Type B pancreatic cell (in vitro differentiated cells): ENCODE results near the gene SLC29A4. TPM values are rescaled to one million over a fixed set of nuclear protein-coding genes. Genes with fewer than 3 reads are reported as not detected.
"Not testable (repeated sequence)": the region's sequence is repeated elsewhere in the genome, so short reads cannot be mapped to it uniquely, and the experiment has no call there.

ENCODE experiments used
- DNase-seq: peaks from one replicate; pipeline ENCODE4 v3.0.0; 2021; ENCODE audit warnings: mixed read lengths; ENCODE audit not compliant: unreplicated experiment; ENCODE audit errors: extremely low spot score
- H3K27ac Mint-ChIP-seq: 2 replicates; pipeline ENCODE4 v1.8.0; 2021; ENCODE audit warnings: mild to moderate bottlenecking, mixed read lengths
- H3K27me3 Mint-ChIP-seq: 2 replicates; pipeline ENCODE4 v1.8.0; 2021; ENCODE audit warnings: mixed read lengths
- H3K36me3 Mint-ChIP-seq: 2 replicates; pipeline ENCODE4 v1.8.0; 2021; ENCODE audit warnings: mixed read lengths
- H3K4me1 Mint-ChIP-seq: one replicate; pipeline ENCODE4 v1.8.0; 2021; ENCODE audit warnings: mixed read lengths; ENCODE audit not compliant: unreplicated experiment
- H3K4me3 Mint-ChIP-seq: 2 replicates; pipeline ENCODE4 v1.8.0; 2021; ENCODE audit warnings: mild to moderate bottlenecking, mixed read lengths
- H3K9me3 Mint-ChIP-seq: 2 replicates; pipeline ENCODE4 v1.8.0; 2021; ENCODE audit warnings: mixed read lengths
- CTCF ChIP-seq: fragments of 200-600 bp; sonication (generic); conservative IDR thresholded peaks from 2 replicates; pipeline ENCODE4 v1.5.0; 2021; ENCODE audit warnings: antibody characterized with exemption, mild to moderate bottlenecking
- total RNA-seq: library from RNA; stranded (reverse); gene quantifications from 2 replicates; pipeline ENCODE4 v1.2.1, GENCODE V29; 2021; ENCODE audit warnings: low replicate concordance

SLC29A4 gene
- total RNA-seq, 1 donor from 2014 or later, result 79.6 TPM

GRCh38 chr7:5296611-5297226, 14.0 kb downstream of the SLC29A4 start:
- H3K27me3 Mint-ChIP-seq, result no peaks in the 10 kb centered on the region
- peaks cover 5% of the 10 kb centered on the region for H3K4me1 Mint-ChIP-seq
- no peaks in the 10 kb centered on the region for H3K9me3 Mint-ChIP-seq
- H3K36me3 Mint-ChIP-seq, result peaks cover 23% of the 10 kb centered on the region
- H3K4me3 Mint-ChIP-seq, result peak overlapping the region; percentile 64
- no peak for DNase-seq
- peak overlapping the region; percentile 74 for H3K27ac Mint-ChIP-seq
- TF ChIP-seq CTCF, result no peak

DNA sequence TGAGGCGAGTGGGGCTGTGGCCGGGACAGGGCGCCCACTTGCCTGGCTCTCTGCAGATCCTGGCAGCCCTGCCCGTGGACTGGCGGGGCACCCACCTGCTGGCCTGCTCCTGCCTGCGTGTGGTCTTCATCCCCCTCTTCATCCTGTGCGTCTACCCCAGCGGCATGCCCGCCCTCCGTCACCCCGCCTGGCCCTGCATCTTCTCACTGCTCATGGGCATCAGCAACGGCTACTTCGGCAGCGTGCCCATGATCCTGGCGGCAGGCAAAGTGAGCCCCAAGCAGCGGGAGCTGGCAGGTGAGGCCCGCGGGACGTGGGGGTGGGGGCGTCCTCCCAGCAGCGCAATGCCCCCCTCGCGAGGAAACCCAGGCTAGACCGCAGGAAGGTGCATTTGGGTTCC, 17.6 kb downstream of the SLC29A4 start:
- H3K27ac Mint-ChIP-seq, result no peak overlapping the region
- no peak overlapping the region for H3K4me3 Mint-ChIP-seq
- no peak for TF ChIP-seq CTCF
- no peak for DNase-seq
- peaks cover 7% of the 10 kb centered on the region for H3K36me3 Mint-ChIP-seq
- no peaks in the 10 kb centered on the region for H3K9me3 Mint-ChIP-seq
- H3K27me3 Mint-ChIP-seq, result no peaks in the 10 kb centered on the region
- H3K4me1 Mint-ChIP-seq, result peaks cover 5% of the 10 kb centered on the region

GRCh38 chr7:5302577-5302976, 19.8 kb downstream of the SLC29A4 start:
- no peak for DNase-seq
- peak; percentile 23 for TF ChIP-seq CTCF
- Mint-ChIP-seq H3K36me3 (peaks cover 4% of the 10 kb centered on the region), H3K4me3 (no peak overlapping the region), H3K27me3 (no peaks in the 10 kb centered on the region), H3K27ac (no peak overlapping the region), H3K9me3 (no peaks in the 10 kb centered on the region), H3K4me1 (no peaks in the 10 kb centered on the region)

- peak overlapping the region; percentile 59 for H3K27ac Mint-ChIP-seq
Observed at GRCh38 chr7:5303061-5303460, 20.3 kb downstream of the SLC29A4 start.

DNA sequence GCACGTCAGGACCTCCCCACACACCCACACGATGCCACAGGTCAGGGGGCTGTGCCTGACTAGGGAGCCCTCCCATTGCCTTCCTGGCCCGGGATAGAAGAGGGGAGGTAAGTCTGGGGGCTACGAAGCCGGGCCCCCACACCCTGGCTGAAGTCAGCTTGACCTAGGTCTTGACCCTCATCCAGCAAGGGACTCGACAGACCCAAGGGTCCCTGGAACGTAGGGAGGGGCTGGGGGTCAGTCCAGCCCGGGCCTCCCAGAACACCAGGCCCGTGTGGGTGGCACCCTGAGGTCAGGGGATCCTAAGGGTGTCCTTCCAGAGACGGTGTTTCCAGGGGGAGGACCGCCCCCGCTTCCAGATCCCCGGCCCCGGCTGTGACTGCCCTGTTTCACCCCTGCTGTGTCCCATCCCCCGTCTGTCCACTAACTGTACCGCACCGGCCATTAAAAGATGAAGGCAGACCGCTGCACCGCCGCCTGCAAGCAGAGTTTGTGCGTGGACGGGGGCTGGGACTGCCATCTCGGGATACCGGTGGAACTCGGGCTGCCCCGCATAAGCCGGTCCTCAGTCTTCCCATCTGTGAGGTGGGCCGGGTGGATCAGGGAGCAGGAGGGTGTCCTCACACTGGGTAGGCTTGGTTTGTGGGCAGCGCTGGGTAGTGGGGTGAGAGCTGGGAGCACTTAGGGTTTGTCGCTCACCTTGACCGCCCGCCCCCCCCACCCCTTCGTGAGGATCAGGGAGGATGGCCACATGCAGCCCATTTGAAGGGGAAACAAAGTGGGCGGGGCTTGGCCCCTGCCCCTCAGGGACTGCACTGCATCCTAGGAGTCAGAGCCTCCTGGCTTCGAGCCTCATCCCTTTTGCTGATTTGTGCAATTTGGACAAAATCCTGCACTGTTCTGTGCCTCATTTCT, 21.1 kb downstream of the SLC29A4 start:
- peaks cover 8% of the 10 kb centered on the region for H3K36me3 Mint-ChIP-seq
- no peaks in the 10 kb centered on the region for H3K4me1 Mint-ChIP-seq
- no peaks in the 10 kb centered on the region for H3K27me3 Mint-ChIP-seq
- DNase-seq, result no peak
- TF ChIP-seq CTCF, result no peak
- H3K4me3 Mint-ChIP-seq, result no peak overlapping the region
- H3K27ac Mint-ChIP-seq, result peak overlapping the region; percentile 59
- no peaks in the 10 kb centered on the region for H3K9me3 Mint-ChIP-seq

More at GRCh38 chr7:5303061-5303460, 20.3 kb downstream of the SLC29A4 start:
- Mint-ChIP-seq H3K27me3 (no peaks in the 10 kb centered on the region), H3K4me1 (no peaks in the 10 kb centered on the region), H3K4me3 (no peak overlapping the region), H3K9me3 (no peaks in the 10 kb centered on the region), H3K36me3 (peaks cover 4% of the 10 kb centered on the region)
- no peak for TF ChIP-seq CTCF
- DNase-seq, result no peak

- not testable (repeated sequence) for H3K4me1 Mint-ChIP-seq, H3K27me3 Mint-ChIP-seq, H3K36me3 Mint-ChIP-seq, H3K27ac Mint-ChIP-seq, DNase-seq, H3K4me3 Mint-ChIP-seq, H3K9me3 Mint-ChIP-seq
Observed at GRCh38 chr7:5305050-5305449, 22.3 kb downstream of the SLC29A4 start.

DNA sequence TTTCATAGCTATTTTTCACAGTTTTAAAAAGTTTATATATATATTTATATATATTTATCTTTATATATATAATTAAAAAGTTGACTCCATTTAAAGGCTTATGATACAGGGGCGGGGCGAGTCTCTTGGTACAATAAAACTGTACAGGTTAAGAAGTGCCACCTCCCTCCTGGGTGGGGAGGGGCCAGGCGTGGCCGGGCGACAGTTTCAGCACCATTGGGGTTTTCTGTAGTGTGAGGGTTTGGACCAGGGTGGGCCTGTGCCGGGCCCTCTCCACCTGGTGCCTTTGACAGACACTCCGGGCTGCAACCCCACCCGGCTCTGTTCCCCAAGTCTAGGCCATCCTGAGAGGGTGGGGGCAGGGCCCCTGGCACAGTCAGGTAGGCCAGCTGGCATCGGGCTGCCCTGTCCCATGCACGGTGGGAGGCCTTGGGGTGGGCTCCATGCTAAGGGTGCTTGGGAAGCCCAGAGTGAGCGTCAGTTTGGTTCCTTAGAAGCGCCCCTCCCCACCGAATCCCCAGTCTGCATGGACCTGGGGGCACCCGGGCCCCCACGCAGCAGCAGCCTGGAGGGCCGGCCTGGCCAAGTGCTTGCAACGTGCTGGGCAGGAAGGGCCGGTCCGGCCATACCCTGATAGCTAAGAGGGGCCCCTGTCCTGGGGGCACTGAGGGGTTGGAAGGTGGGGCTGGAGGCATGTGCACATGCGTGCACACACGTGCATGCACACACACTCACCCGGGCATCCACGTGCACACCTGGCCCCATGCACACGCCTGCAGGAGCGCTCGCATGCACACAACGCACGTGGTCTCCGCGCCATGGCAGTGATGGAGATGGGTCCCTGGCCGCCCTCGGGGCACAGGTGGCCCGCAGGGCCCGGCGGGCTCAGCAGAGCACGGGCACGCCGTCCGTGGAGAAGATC, 24.7 kb downstream of the SLC29A4 start:
- not testable (repeated sequence) for H3K27me3 Mint-ChIP-seq, H3K27ac Mint-ChIP-seq
- H3K36me3 Mint-ChIP-seq, result peaks cover 10% of the 10 kb centered on the region

More for the DNA sequence above, 24.7 kb downstream of the SLC29A4 start:
- not testable (repeated sequence) for DNase-seq, H3K4me1 Mint-ChIP-seq, H3K9me3 Mint-ChIP-seq, H3K4me3 Mint-ChIP-seq
